ENCODE results near the gene DLGAP4. TPM values are rescaled to one million over a fixed set of nuclear protein-coding genes. Genes with fewer than 3 reads are reported as not detected.

Gene DLGAP4
- total and polyA plus RNA-seq, 2 of the 13 experiments (the other 11 are each of a cell fraction or from before 2014, with no cell fraction given), result 15.2 to 26.7 TPM

GRCh38 chr20:36461600-36462439 lies 155.7 kb downstream of the DLGAP4 start:
- in situ Hi-C loops (cut with HindIII; ENCODE audit: extremely low pct_ligation_motif_present, low pct_unique_long_range_greater_than_20kb), result no loop called here
- CTCF ChIA-PET (ENCODE audit: low intra/inter-chr PET ratio, low total read pairs), result no interaction called here
- TF ChIP-seq KLF6 (CRISPR knock-in tag; IDR thresholded peaks at IDR 0.05) (no peak), ZNF280D (CRISPR knock-in tag; IDR thresholded peaks at IDR 0.05) (no peak), IKZF1 (IDR thresholded peaks at IDR 0.05) (no peak), KDM2A (CRISPR knock-in tag; IDR thresholded peaks at IDR 0.05; ENCODE audit: borderline replicate concordance, low read depth) (peak; percentile 58; the same call in 1 of the 2 replicates), HES4 (CRISPR knock-in tag; IDR thresholded peaks at IDR 0.05; ENCODE audit: borderline replicate concordance) (no peak), ZNF614 (CRISPR knock-in tag; IDR thresholded peaks at IDR 0.05; ENCODE audit: borderline replicate concordance) (no peak), ZNF615 (CRISPR knock-in tag; IDR thresholded peaks at IDR 0.05; ENCODE audit: borderline replicate concordance) (no peak), IRF9 (CRISPR knock-in tag; IDR thresholded peaks at IDR 0.05; ENCODE audit: borderline replicate concordance) (no peak), FOXA1 (IDR thresholded peaks at IDR 0.05) (no peak), FOXA1 (CRISPR knock-in tag; IDR thresholded peaks at IDR 0.05) (no peak), ZNF569 (CRISPR knock-in tag; IDR thresholded peaks at IDR 0.05; ENCODE audit: borderline replicate concordance) (no peak), MTF1 (CRISPR knock-in tag; IDR thresholded peaks at IDR 0.05) (no peak), KDM5B (CRISPR knock-in tag; IDR thresholded peaks at IDR 0.05; ENCODE audit: borderline replicate concordance) (no peak), ZFP37 (CRISPR knock-in tag; IDR thresholded peaks at IDR 0.05; ENCODE audit: borderline replicate concordance) (no peak), YEATS2 (CRISPR knock-in tag; IDR thresholded peaks at IDR 0.05; ENCODE audit: borderline replicate concordance) (no peak), SATB2 (CRISPR knock-in tag; IDR thresholded peaks at IDR 0.05) (no peak), ZSCAN5A (CRISPR knock-in tag; IDR thresholded peaks at IDR 0.05; ENCODE audit: borderline replicate concordance) (no peak), ZNF160 (CRISPR knock-in tag; IDR thresholded peaks at IDR 0.05) (no peak), ZNF816 (CRISPR knock-in tag; IDR thresholded peaks at IDR 0.05; ENCODE audit: borderline replicate concordance) (no peak; the same call in 1 of the 2 replicates), HCFC1 (IDR thresholded peaks at IDR 0.05; ENCODE audit: low read depth, low read length) (no peak)

More at GRCh38 chr20:36461600-36462439, 155.7 kb downstream of the DLGAP4 start:
- H2AFZ ChIP-seq (ENCODE audit: low read length), result no peak overlapping the region
- peaks cover 52% of the 10 kb centered on the region for H3K4me1 ChIP-seq (ENCODE audit: insufficient read depth, low read length)
- peaks cover 40% of the 10 kb centered on the region for H3K79me2 ChIP-seq (ENCODE audit: insufficient read depth, low read length)
- H3K4me2 ChIP-seq (ENCODE audit: low read depth, low read length), result peak overlapping the region; percentile 100
- peak overlapping the region; percentile 71 to 90 (median 84) for H3K4me3 ChIP-seq (replicated peaks in 1 of 3; ENCODE audit: insufficient read depth in 1 of 3, low read depth in 2 of 3, low read length in 3 of 3)
- peak overlapping the region; percentile 49 for H3K27ac ChIP-seq (ENCODE audit: extremely low read length, insufficient read depth, low read length)
- FAIRE-seq (no peak), ATAC-seq (peak; percentile 13), DNase-seq (ENCODE audit: low spot score) (no peak)
- H3K9ac ChIP-seq (ENCODE audit: insufficient read depth, low read depth, low read length), result peak overlapping the region; percentile 86
- no TSS peak for BruUV-seq (replicated peaks)
- no peaks in the 10 kb centered on the region for H3K9me3 ChIP-seq (ENCODE audit: low read length)
- POLR2A ChIA-PET, result interaction anchor here (0.7 to 2.5 kb wide), 6 partner anchors 10 to 314 kb away, joined by 3 to 13 read pairs (median 4); partner anchors contain the start of genes RAB5IF and TGIF2
- no peaks in the 10 kb centered on the region; a peak in 1 of 5 replicates for H3K27me3 ChIP-seq (ENCODE audit: control insufficient read depth in 1 of 2, insufficient read depth in 2 of 2, low read length in 2 of 2)
- peaks cover 0 to 4% of the 10 kb centered on the region in 2 experiments; a peak in 2 of 5 replicates for H3K36me3 ChIP-seq (replicated peaks in 1 of 2; ENCODE audit: control insufficient read depth in 1 of 2, insufficient read depth in 2 of 2, low read length in 2 of 2)
- under 1% methylated on average over 40 of the region's 58 CpGs for WGBS (ENCODE audit: low lambda C conversion rate)
- H4K20me1 ChIP-seq (ENCODE audit: insufficient read depth, low read length), result peaks cover 30% of the 10 kb centered on the region
- intact Hi-C loops (cut with micrococcal nuclease; ENCODE audit: unreplicated experiment), result loop anchor here (10.0 kb wide), 1 partner anchor 113 kb away; the partner anchor contains the start of gene TGIF2

Measured in HepG2 (cell line).